BE2C (cell line): ENCODE measurements around the gene LNX2.
A peak's percentile ranks its signal among the peaks of the same experiment; 100 is the strongest.

Source experiments
- DNase-seq: peaks from one replicate; pipeline ENCODE4 v3.0.0-alpha.2; 2020
- H3K27me3 ChIP-seq: fragments of 250-450 bp; sonication (Bioruptor Pico); 2 replicates; pipeline ENCODE4 v1.5.1; 2020; ENCODE audit warnings: mild to moderate bottlenecking
- H3K36me3 ChIP-seq: fragments of 250-450 bp; sonication (Bioruptor Pico); 2 replicates; pipeline ENCODE4 v1.5.1; 2020; ENCODE audit warnings: mild to moderate bottlenecking
- H3K4me1 ChIP-seq: fragments of 250-450 bp; sonication (Bioruptor Pico); 2 replicates; pipeline ENCODE4 v1.5.1; 2020
- H3K4me3 ChIP-seq: 2 replicates; pipeline ENCODE4 v1.5.1; 2011; ENCODE audit warnings: low read depth, low read length
- H3K9me3 ChIP-seq: fragments of 250-450 bp; sonication (Bioruptor Pico); 2 replicates; pipeline ENCODE4 v1.5.1; 2020
- TF ChIP-seq, protein P1 (sequence below): IDR thresholded peaks from 2 replicates; pipeline ENCODE4 v1.5.1; 2012; ENCODE audit warnings: mild to moderate bottlenecking, low read depth, low read length

Gene LNX2

GRCh38 chr13:27533155-27533643 lies 87.1 kb downstream of the LNX2 start:
- Histone ChIP-seq H3K27me3 (no peaks in the 10 kb centered on the region), H3K36me3 (no peaks in the 10 kb centered on the region), H3K4me3 (peak overlapping the region; percentile 53), H3K9me3 (no peaks in the 10 kb centered on the region), H3K4me1 (no peaks in the 10 kb centered on the region; the same call in 1 of the 2 replicates)
- DNase-seq, result peak; percentile 85
- TF ChIP-seq, protein P1, sequence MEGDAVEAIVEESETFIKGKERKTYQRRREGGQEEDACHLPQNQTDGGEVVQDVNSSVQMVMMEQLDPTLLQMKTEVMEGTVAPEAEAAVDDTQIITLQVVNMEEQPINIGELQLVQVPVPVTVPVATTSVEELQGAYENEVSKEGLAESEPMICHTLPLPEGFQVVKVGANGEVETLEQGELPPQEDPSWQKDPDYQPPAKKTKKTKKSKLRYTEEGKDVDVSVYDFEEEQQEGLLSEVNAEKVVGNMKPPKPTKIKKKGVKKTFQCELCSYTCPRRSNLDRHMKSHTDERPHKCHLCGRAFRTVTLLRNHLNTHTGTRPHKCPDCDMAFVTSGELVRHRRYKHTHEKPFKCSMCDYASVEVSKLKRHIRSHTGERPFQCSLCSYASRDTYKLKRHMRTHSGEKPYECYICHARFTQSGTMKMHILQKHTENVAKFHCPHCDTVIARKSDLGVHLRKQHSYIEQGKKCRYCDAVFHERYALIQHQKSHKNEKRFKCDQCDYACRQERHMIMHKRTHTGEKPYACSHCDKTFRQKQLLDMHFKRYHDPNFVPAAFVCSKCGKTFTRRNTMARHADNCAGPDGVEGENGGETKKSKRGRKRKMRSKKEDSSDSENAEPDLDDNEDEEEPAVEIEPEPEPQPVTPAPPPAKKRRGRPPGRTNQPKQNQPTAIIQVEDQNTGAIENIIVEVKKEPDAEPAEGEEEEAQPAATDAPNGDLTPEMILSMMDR, result peak; percentile 96

DNA sequence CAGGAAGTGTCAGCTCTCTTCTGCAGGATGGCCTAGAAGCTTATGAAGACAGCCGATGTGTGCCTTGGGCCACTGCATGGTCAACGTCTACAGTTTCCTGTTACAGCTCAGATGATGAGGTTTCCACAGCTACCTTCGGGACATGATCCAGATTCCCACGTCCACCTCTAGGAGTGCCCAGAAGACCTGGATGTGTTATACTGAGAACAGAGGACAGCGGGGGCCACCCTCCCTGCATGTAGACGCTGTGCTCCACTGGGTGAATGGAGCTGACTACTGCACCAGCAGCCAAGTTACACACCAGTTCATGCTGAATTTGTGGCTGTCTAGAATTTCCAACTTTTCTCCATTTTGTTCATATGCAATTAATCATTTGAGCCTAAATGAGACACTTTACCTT lies 91.4 kb downstream of the LNX2 start:
- no peak for DNase-seq
- TF ChIP-seq, protein P1, result no peak
- Histone ChIP-seq H3K4me3 (no peak overlapping the region), H3K4me1 (no peaks in the 10 kb centered on the region; the same call in 1 of the 2 replicates), H3K9me3 (no peaks in the 10 kb centered on the region), H3K27me3 (no peaks in the 10 kb centered on the region), H3K36me3 (no peaks in the 10 kb centered on the region)

DNA sequence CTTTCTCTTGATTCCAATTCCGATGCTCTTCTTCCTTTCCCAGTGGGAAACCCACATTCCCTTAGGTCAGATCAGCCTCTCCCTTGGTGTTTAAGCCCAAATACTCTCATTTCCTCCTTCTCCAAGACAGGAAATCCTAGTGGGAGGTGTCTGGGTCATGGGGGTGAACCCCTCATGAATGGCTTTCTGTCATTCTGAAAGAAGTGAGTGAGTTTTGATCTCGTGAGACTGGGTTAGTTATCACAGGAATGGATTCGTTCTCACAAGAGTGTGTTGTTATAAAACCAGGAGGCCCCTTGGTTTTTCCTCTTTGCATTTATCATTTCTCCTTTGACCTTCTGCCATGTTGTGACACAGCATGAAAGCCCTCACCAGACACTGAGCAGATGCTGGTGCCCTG lies 93.8 kb downstream of the LNX2 start:
- TF ChIP-seq, protein P1, result no peak
- H3K27me3 ChIP-seq, result no peaks in the 10 kb centered on the region
- DNase-seq, result no peak
- no peaks in the 10 kb centered on the region for H3K9me3 ChIP-seq
- no peaks in the 10 kb centered on the region for H3K4me1 ChIP-seq
- no peak overlapping the region for H3K4me3 ChIP-seq
- H3K36me3 ChIP-seq, result no peaks in the 10 kb centered on the region

- no peaks in the 10 kb centered on the region; the same call in 1 of the 2 replicates for H3K27me3 ChIP-seq
- no peak overlapping the region for H3K4me3 ChIP-seq
- TF ChIP-seq, protein P1, result no peak
Measured at GRCh38 chr13:27524981-27525975, 95.1 kb downstream of the LNX2 start.

DNA sequence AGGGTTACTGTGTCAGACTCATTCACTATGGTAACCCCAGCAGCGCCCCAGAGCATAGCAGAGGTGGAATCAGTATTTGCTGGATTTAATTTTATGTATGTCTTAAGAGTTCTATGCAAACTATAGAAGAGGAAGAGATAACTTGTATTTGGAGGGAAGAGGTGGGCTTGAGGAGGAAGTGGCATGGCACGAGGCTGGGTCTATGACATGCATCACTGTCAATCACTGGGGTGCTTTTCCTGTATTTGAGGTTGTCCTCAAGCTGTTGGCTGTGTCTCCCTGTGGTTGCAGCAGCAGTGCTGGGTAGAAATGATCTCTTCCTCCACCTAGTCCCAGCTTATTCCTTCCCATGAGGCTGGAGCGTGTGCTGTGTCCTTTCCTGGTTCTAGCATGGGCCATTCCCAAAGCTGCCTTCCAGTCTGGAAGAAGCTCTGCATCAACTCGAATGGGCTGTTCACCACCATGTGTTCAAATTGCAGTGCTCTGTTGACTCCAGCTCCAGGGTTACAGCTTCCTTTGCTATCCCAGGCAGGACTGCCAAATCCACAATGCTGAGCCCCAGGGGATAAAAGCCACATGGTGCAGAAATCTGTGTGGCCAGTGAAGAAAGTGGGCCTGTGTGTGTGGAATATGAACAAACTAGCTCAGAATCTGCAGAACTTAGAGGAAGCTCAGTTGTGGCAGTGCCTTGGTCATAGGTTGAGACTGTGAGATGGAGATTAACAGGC lies 96.8 kb downstream of the LNX2 start:
- H3K27me3 ChIP-seq, result peaks cover 4% of the 10 kb centered on the region; the same call in 1 of the 2 replicates
- H3K9me3 ChIP-seq, result no peaks in the 10 kb centered on the region
- DNase-seq, result no peak
- TF ChIP-seq, protein P1, result no peak
- no peaks in the 10 kb centered on the region for H3K4me1 ChIP-seq
- H3K36me3 ChIP-seq, result no peaks in the 10 kb centered on the region
- no peak overlapping the region for H3K4me3 ChIP-seq

More at GRCh38 chr13:27524981-27525975, 95.1 kb downstream of the LNX2 start:
- DNase-seq, result no peak
- Histone ChIP-seq H3K9me3 (no peaks in the 10 kb centered on the region), H3K36me3 (no peaks in the 10 kb centered on the region), H3K4me1 (no peaks in the 10 kb centered on the region)
